IMR-90 (cell line): ENCODE data around the gene RHAG.

ENCODE experiments used
- CEBPB ChIP-seq: IDR thresholded peaks from 2 replicates; pipeline ENCODE4 v1.6.1; 2012; ENCODE audit warnings: low read depth, low read length, improper control_type of control experiment
- CHD1 ChIP-seq: IDR thresholded peaks from 2 replicates; pipeline ENCODE4 v1.6.1; 2012; ENCODE audit warnings: low read depth, low read length, improper control_type of control experiment
- FOS ChIP-seq: fragments of 150-350 bp; IDR thresholded peaks from 2 replicates; pipeline ENCODE4 v1.6.1; 2016; ENCODE audit warnings: low read depth, low read length
- MAFK ChIP-seq: IDR thresholded peaks from 2 replicates; pipeline ENCODE4 v1.6.1; 2012; ENCODE audit warnings: low read depth, low read length, improper control_type of control experiment
- MXI1 ChIP-seq: IDR thresholded peaks from 2 replicates; pipeline ENCODE4 v1.6.1; 2012; ENCODE audit warnings: low read depth, mild to moderate bottlenecking, low read length, moderate library complexity, borderline replicate concordance
- NFE2L2 ChIP-seq: fragments of 150-350 bp; IDR thresholded peaks from 2 replicates; pipeline ENCODE4 v1.6.1; 2016; ENCODE audit warnings: low read depth, mild to moderate bottlenecking, low read length
- POLR2A ChIP-seq: IDR thresholded peaks from 2 replicates; pipeline ENCODE4 v1.6.1; 2012; ENCODE audit warnings: mild to moderate bottlenecking, low read depth, low read length
- RAD21 ChIP-seq: IDR thresholded peaks from 2 replicates; pipeline ENCODE4 v1.6.1; 2012; ENCODE audit warnings: low read length, improper control_type of control experiment
- RCOR1 ChIP-seq: IDR thresholded peaks from 2 replicates; pipeline ENCODE4 v1.6.1; 2012; ENCODE audit warnings: mild to moderate bottlenecking, low read length, improper control_type of control experiment; ENCODE audit not compliant: insufficient replicate concordance
- TF ChIP-seq, protein P1 (sequence below): fragments of 150-350 bp; IDR thresholded peaks from 2 replicates; pipeline ENCODE4 v1.6.1; 2017; ENCODE audit warnings: mild to moderate bottlenecking, antibody characterized with exemption, low read length, low read depth
- TF ChIP-seq, protein P2 (sequence below): conservative IDR thresholded peaks from 2 replicates; pipeline ENCODE4 v1.5.1; 2012; ENCODE audit warnings: mild to moderate bottlenecking, low read depth, low read length, improper control_type of control experiment

GRCh38 chr6:49676671-49677281 is 40.1 kb upstream of the RHAG start:
- TF ChIP-seq, protein P1, sequence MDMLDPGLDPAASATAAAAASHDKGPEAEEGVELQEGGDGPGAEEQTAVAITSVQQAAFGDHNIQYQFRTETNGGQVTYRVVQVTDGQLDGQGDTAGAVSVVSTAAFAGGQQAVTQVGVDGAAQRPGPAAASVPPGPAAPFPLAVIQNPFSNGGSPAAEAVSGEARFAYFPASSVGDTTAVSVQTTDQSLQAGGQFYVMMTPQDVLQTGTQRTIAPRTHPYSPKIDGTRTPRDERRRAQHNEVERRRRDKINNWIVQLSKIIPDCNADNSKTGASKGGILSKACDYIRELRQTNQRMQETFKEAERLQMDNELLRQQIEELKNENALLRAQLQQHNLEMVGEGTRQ: no peak
- TF ChIP-seq CHD1: no peak
- TF ChIP-seq, protein P2, sequence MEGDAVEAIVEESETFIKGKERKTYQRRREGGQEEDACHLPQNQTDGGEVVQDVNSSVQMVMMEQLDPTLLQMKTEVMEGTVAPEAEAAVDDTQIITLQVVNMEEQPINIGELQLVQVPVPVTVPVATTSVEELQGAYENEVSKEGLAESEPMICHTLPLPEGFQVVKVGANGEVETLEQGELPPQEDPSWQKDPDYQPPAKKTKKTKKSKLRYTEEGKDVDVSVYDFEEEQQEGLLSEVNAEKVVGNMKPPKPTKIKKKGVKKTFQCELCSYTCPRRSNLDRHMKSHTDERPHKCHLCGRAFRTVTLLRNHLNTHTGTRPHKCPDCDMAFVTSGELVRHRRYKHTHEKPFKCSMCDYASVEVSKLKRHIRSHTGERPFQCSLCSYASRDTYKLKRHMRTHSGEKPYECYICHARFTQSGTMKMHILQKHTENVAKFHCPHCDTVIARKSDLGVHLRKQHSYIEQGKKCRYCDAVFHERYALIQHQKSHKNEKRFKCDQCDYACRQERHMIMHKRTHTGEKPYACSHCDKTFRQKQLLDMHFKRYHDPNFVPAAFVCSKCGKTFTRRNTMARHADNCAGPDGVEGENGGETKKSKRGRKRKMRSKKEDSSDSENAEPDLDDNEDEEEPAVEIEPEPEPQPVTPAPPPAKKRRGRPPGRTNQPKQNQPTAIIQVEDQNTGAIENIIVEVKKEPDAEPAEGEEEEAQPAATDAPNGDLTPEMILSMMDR: no peak
- TF ChIP-seq POLR2A: no peak
- TF ChIP-seq MXI1: no peak
- TF ChIP-seq RAD21: no peak
- no peak for TF ChIP-seq MAFK
- no peak for TF ChIP-seq FOS
- no peak for TF ChIP-seq NFE2L2
- TF ChIP-seq RCOR1: no peak
- peak; percentile 42; the same call in 1 of the 2 replicates for TF ChIP-seq CEBPB
